Hepatocyte (in vitro differentiated cells): Measurements from ENCODE around the gene BPIFA1.

ENCODE experiments used
- CTCF ChIP-seq: fragments of 200-600 bp; sonication (generic); IDR thresholded peaks from 2 replicates; pipeline ENCODE4 v1.5.1; 2016; ENCODE audit warnings: antibody characterized with exemption, mild to moderate bottlenecking; ENCODE audit not compliant: poor library complexity
- EZH2 ChIP-seq: fragments of 200-600 bp; sonication (generic); IDR thresholded peaks from 2 replicates; pipeline ENCODE4 v1.6.1; 2016; ENCODE audit warnings: antibody characterized with exemption, mild to moderate bottlenecking, borderline replicate concordance
- EZH2phosphoT487 ChIP-seq: fragments of 200-600 bp; sonication (generic); IDR thresholded peaks from one replicate; pipeline ENCODE4 v1.6.1; 2018; ENCODE audit warnings: antibody characterized with exemption, mild to moderate bottlenecking, low read depth, moderate library complexity; ENCODE audit not compliant: unreplicated experiment, severe bottlenecking

DNA sequence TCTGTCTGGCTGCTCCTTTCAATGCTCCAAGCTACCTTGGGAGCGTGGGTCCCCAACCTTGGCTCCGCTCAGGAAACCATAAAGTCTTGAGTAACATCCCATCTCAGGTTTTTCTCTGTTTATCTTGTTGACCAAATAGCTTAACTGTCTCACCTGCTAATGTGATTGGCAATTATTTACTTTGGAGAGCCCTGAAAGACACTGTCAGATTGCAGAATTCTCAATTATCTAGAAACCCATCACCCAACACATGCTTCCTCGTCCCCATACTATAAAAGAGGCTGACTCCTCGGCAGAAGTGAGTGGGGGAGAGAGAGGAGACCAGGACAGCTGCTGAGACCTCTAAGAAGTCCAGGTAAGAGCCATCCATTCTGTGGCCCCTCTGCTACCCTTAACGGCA is at the start of gene BPIFA1:
- TF ChIP-seq CTCF (no peak), EZH2 (no peak), EZH2phosphoT487 (no peak)
